Measurements from ENCODE around the gene NF2. TPM values are rescaled to one million over a fixed set of nuclear protein-coding genes. Genes with fewer than 3 reads are reported as not detected.

Gene NF2
- total RNA-seq, 2 donors from 2014 or later: 33.7 to 35.5 TPM

- Mint-ChIP-seq H3K27ac (no peak overlapping the region), H3K27me3 (ENCODE audit: low read depth) (no peaks in the 10 kb centered on the region), H3K9me3 (no peaks in the 10 kb centered on the region), H3K4me3 (no peak overlapping the region), H3K36me3 (ENCODE audit: insufficient read depth in 2 of 2) (peaks cover 2 to 9% of the 10 kb centered on the region in 2 donors), H3K4me1 (ENCODE audit: low read depth) (no peaks in the 10 kb centered on the region)
- ATAC-seq (replicated peaks in 1 of 2) (no peak), DNase-seq (no peak)
These were observed 65.2 kb downstream of the NF2 start for GRCh38 chr22:29668673-29669072.

- no peaks in the 10 kb centered on the region for H3K4me1 Mint-ChIP-seq (ENCODE audit: low read depth)
- H3K36me3 Mint-ChIP-seq (ENCODE audit: insufficient read depth in 2 of 2): peaks cover 2 to 5% of the 10 kb centered on the region in 2 donors
- H3K27me3 Mint-ChIP-seq (ENCODE audit: low read depth): no peaks in the 10 kb centered on the region
These were observed 67.2 kb downstream of the NF2 start for GRCh38 chr22:29670626-29671025.

GRCh38 chr22:29673361-29674066 lies 70.1 kb downstream of the NF2 start:
- peaks cover 2 to 13% of the 10 kb centered on the region in 2 donors for H3K36me3 Mint-ChIP-seq (ENCODE audit: insufficient read depth in 2 of 2)
- no peaks in the 10 kb centered on the region for H3K4me1 Mint-ChIP-seq (ENCODE audit: low read depth)
- no peaks in the 10 kb centered on the region for H3K27me3 Mint-ChIP-seq (ENCODE audit: low read depth)
- ATAC-seq (replicated peaks in 1 of 2) (no peak), DNase-seq (no peak)
- H3K9me3 Mint-ChIP-seq: no peaks in the 10 kb centered on the region
- H3K27ac Mint-ChIP-seq: no peak overlapping the region
- H3K4me3 Mint-ChIP-seq: no peak overlapping the region

More at GRCh38 chr22:29670626-29671025, 67.2 kb downstream of the NF2 start:
- Mint-ChIP-seq H3K27ac (no peak overlapping the region), H3K4me3 (no peak overlapping the region), H3K9me3 (no peaks in the 10 kb centered on the region)
- DNase-seq (no peak), ATAC-seq (replicated peaks in 1 of 2) (no peak)

- Mint-ChIP-seq H3K4me1 (ENCODE audit: low read depth) (no peaks in the 10 kb centered on the region), H3K27ac (no peak overlapping the region), H3K36me3 (ENCODE audit: insufficient read depth in 2 of 2) (peaks cover 0 to 13% of the 10 kb centered on the region in 2 donors), H3K9me3 (no peaks in the 10 kb centered on the region), H3K4me3 (no peak overlapping the region), H3K27me3 (ENCODE audit: low read depth) (no peaks in the 10 kb centered on the region)
- no peak for DNase-seq
- ATAC-seq (replicated peaks in 1 of 2): no peak
These were observed 70.7 kb downstream of the NF2 start for GRCh38 chr22:29674121-29674520.

GRCh38 chr22:29679316-29679715 lies 75.9 kb downstream of the NF2 start:
- no peak overlapping the region for H3K27ac Mint-ChIP-seq
- H3K27me3 Mint-ChIP-seq (ENCODE audit: low read depth): no peaks in the 10 kb centered on the region
- no peak overlapping the region for H3K4me3 Mint-ChIP-seq
- peaks cover 0 to 13% of the 10 kb centered on the region in 2 donors for H3K36me3 Mint-ChIP-seq (ENCODE audit: insufficient read depth in 2 of 2)
- H3K9me3 Mint-ChIP-seq: no peaks in the 10 kb centered on the region
- ATAC-seq (replicated peaks in 1 of 2): no peak
- no peaks in the 10 kb centered on the region for H3K4me1 Mint-ChIP-seq (ENCODE audit: low read depth)
- no peak for DNase-seq

GRCh38 chr22:29683536-29683935 lies 80.1 kb downstream of the NF2 start:
- H3K36me3 Mint-ChIP-seq (ENCODE audit: insufficient read depth in 2 of 2): peaks cover 0 to 3% of the 10 kb centered on the region in 2 donors
- no peaks in the 10 kb centered on the region for H3K9me3 Mint-ChIP-seq
- H3K27ac Mint-ChIP-seq: no peak overlapping the region
- DNase-seq (no peak), ATAC-seq (replicated peaks in 1 of 2) (no peak)
- H3K4me3 Mint-ChIP-seq: no peak overlapping the region
- no peaks in the 10 kb centered on the region for H3K4me1 Mint-ChIP-seq (ENCODE audit: low read depth)
- no peaks in the 10 kb centered on the region for H3K27me3 Mint-ChIP-seq (ENCODE audit: low read depth)

GRCh38 chr22:29684244-29684643 lies 80.8 kb downstream of the NF2 start:
- DNase-seq: no peak
- Mint-ChIP-seq H3K9me3 (no peaks in the 10 kb centered on the region), H3K4me3 (no peak overlapping the region), H3K4me1 (ENCODE audit: low read depth) (no peaks in the 10 kb centered on the region), H3K36me3 (ENCODE audit: insufficient read depth in 2 of 2) (peaks cover 0 to 3% of the 10 kb centered on the region in 2 donors), H3K27ac (no peak overlapping the region), H3K27me3 (ENCODE audit: low read depth) (no peaks in the 10 kb centered on the region)
- no peak for ATAC-seq (replicated peaks in 1 of 2)

GRCh38 chr22:29689206-29689879 lies 85.9 kb downstream of the NF2 start:
- Mint-ChIP-seq H3K4me3 (no peak overlapping the region), H3K27ac (no peak overlapping the region), H3K36me3 (ENCODE audit: insufficient read depth in 2 of 2) (no peaks in the 10 kb centered on the region), H3K27me3 (ENCODE audit: low read depth) (no peaks in the 10 kb centered on the region), H3K9me3 (no peaks in the 10 kb centered on the region), H3K4me1 (ENCODE audit: low read depth) (peaks cover 5% of the 10 kb centered on the region)
- DNase-seq (no peak), ATAC-seq (replicated peaks in 1 of 2) (no peak)

- Mint-ChIP-seq H3K27me3 (ENCODE audit: low read depth) (no peaks in the 10 kb centered on the region), H3K36me3 (ENCODE audit: insufficient read depth in 2 of 2) (no peaks in the 10 kb centered on the region), H3K9me3 (no peaks in the 10 kb centered on the region), H3K27ac (no peak overlapping the region), H3K4me3 (no peak overlapping the region), H3K4me1 (ENCODE audit: low read depth) (peaks cover 5% of the 10 kb centered on the region)
- DNase-seq (peak; percentile 32 to 42), ATAC-seq (replicated peaks in 1 of 2) (no peak)
These were observed 86.4 kb downstream of the NF2 start for GRCh38 chr22:29689880-29690213.

GRCh38 chr22:29690476-29690875 lies 87.0 kb downstream of the NF2 start:
- ATAC-seq (replicated peaks in 1 of 2) (no peak), DNase-seq (no peak)
- H3K27ac Mint-ChIP-seq: no peak overlapping the region
- no peaks in the 10 kb centered on the region for H3K9me3 Mint-ChIP-seq
- H3K36me3 Mint-ChIP-seq (ENCODE audit: insufficient read depth in 2 of 2): no peaks in the 10 kb centered on the region
- H3K27me3 Mint-ChIP-seq (ENCODE audit: low read depth): no peaks in the 10 kb centered on the region
- no peak overlapping the region for H3K4me3 Mint-ChIP-seq
- H3K4me1 Mint-ChIP-seq (ENCODE audit: low read depth): peaks cover 5% of the 10 kb centered on the region

- peaks cover 5% of the 10 kb centered on the region for H3K4me1 Mint-ChIP-seq (ENCODE audit: low read depth)
- no peaks in the 10 kb centered on the region for H3K27me3 Mint-ChIP-seq (ENCODE audit: low read depth)
- DNase-seq (no peak), ATAC-seq (replicated peaks in 1 of 2) (no peak)
- no peak overlapping the region for H3K4me3 Mint-ChIP-seq
- no peaks in the 10 kb centered on the region for H3K9me3 Mint-ChIP-seq
- no peak overlapping the region for H3K27ac Mint-ChIP-seq
- peaks cover 0 to 4% of the 10 kb centered on the region in 2 donors for H3K36me3 Mint-ChIP-seq (ENCODE audit: insufficient read depth in 2 of 2)
These were observed 88.3 kb downstream of the NF2 start for GRCh38 chr22:29691636-29692326.

GRCh38 chr22:29692327-29692640 lies 88.9 kb downstream of the NF2 start:
- H3K27ac Mint-ChIP-seq: no peak overlapping the region
- H3K9me3 Mint-ChIP-seq: no peaks in the 10 kb centered on the region
- no peaks in the 10 kb centered on the region for H3K27me3 Mint-ChIP-seq (ENCODE audit: low read depth)
- DNase-seq (no peak), ATAC-seq (replicated peaks in 1 of 2) (no peak)
- H3K4me3 Mint-ChIP-seq: no peak overlapping the region
- peaks cover 0 to 4% of the 10 kb centered on the region in 2 donors for H3K36me3 Mint-ChIP-seq (ENCODE audit: insufficient read depth in 2 of 2)
- H3K4me1 Mint-ChIP-seq (ENCODE audit: low read depth): peaks cover 5% of the 10 kb centered on the region

- H3K27me3 Mint-ChIP-seq (ENCODE audit: low read depth): no peaks in the 10 kb centered on the region
- H3K4me3 Mint-ChIP-seq: no peak overlapping the region
- peaks cover 0 to 4% of the 10 kb centered on the region in 2 donors for H3K36me3 Mint-ChIP-seq (ENCODE audit: insufficient read depth in 2 of 2)
These were observed 89.7 kb downstream of the NF2 start for GRCh38 chr22:29693161-29693560.

More at GRCh38 chr22:29693161-29693560, 89.7 kb downstream of the NF2 start:
- ATAC-seq (replicated peaks in 1 of 2): no peak
- DNase-seq: no peak
- no peaks in the 10 kb centered on the region for H3K9me3 Mint-ChIP-seq
- H3K27ac Mint-ChIP-seq: no peak overlapping the region
- H3K4me1 Mint-ChIP-seq (ENCODE audit: low read depth): peaks cover 5% of the 10 kb centered on the region
